Measurements from ENCODE around the gene OAS3. TPM values are rescaled to one million over a fixed set of nuclear protein-coding genes. Genes with fewer than 3 reads are reported as not detected.

OAS3 gene
- total and polyA plus RNA-seq, 9 of the 15 experiments (the other 6 are each of a cell fraction or from before 2014, with no cell fraction given): 0.21 to 2.0 (median 0.83) TPM

- no peak overlapping the region for H3K27ac ChIP-seq (ENCODE audit: extremely low read depth, low read depth, low read length)
- H4K20me1 ChIP-seq (replicated peaks; ENCODE audit: control insufficient read depth, insufficient read depth, low read length): no peaks in the 10 kb centered on the region
- no peak overlapping the region for H2AFZ ChIP-seq (ENCODE audit: low read depth, low read length)
- ATAC-seq (peak; percentile 61; the same call in 2 of the 3 replicates), FAIRE-seq (no peak), DNase-seq (ENCODE audit: extremely low read depth in 1 of 4, low spot score in 3 of 4) (peak in 1 of 4 experiments; percentile 56)
- BruUV-seq (replicated peaks): no TSS peak
- no peaks in the 10 kb centered on the region for H3K9me3 ChIP-seq (replicated peaks; ENCODE audit: control insufficient read depth, insufficient read depth, low read depth, low read length)
- H3K9me1 ChIP-seq (ENCODE audit: control insufficient read depth, insufficient read depth, low read length): no peaks in the 10 kb centered on the region
- POLR2A ChIA-PET: no interaction called here
- H3K79me2 ChIP-seq (ENCODE audit: control insufficient read depth, insufficient read depth, low read length): no peaks in the 10 kb centered on the region
- intact Hi-C loops (cut with micrococcal nuclease) (no loop called here), in situ Hi-C loops (cut with MboI) (no loop called here)
- CTCF ChIA-PET (ENCODE audit: low intra/inter-chr PET ratio): no interaction called here
- no peak overlapping the region for H3K9ac ChIP-seq (ENCODE audit: insufficient read depth in 1 of 2, low read depth in 2 of 2, low read length in 2 of 2)
- H3K4me1 ChIP-seq (replicated peaks in 1 of 2; ENCODE audit: control insufficient read depth in 2 of 2, insufficient read depth in 2 of 2, low read length in 2 of 2): no peaks in the 10 kb centered on the region
- H3K4me2 ChIP-seq (ENCODE audit: insufficient read depth, low read length): no peak overlapping the region
- H3K36me3 ChIP-seq (ENCODE audit: control insufficient read depth, insufficient read depth, low read length): no peaks in the 10 kb centered on the region
- under 1% methylated on average over 7 of the region's 7 CpGs for WGBS (ENCODE audit: insufficient coverage, low coverage, missing lambda C conversion rate)
- H3K27me3 ChIP-seq (ENCODE audit: control insufficient read depth in 2 of 2, insufficient read depth in 2 of 2, low read length in 2 of 2): peaks cover 0 to 7% of the 10 kb centered on the region in 2 experiments; a peak in 2 of 5 replicates
- TF ChIP-seq, protein P1, sequence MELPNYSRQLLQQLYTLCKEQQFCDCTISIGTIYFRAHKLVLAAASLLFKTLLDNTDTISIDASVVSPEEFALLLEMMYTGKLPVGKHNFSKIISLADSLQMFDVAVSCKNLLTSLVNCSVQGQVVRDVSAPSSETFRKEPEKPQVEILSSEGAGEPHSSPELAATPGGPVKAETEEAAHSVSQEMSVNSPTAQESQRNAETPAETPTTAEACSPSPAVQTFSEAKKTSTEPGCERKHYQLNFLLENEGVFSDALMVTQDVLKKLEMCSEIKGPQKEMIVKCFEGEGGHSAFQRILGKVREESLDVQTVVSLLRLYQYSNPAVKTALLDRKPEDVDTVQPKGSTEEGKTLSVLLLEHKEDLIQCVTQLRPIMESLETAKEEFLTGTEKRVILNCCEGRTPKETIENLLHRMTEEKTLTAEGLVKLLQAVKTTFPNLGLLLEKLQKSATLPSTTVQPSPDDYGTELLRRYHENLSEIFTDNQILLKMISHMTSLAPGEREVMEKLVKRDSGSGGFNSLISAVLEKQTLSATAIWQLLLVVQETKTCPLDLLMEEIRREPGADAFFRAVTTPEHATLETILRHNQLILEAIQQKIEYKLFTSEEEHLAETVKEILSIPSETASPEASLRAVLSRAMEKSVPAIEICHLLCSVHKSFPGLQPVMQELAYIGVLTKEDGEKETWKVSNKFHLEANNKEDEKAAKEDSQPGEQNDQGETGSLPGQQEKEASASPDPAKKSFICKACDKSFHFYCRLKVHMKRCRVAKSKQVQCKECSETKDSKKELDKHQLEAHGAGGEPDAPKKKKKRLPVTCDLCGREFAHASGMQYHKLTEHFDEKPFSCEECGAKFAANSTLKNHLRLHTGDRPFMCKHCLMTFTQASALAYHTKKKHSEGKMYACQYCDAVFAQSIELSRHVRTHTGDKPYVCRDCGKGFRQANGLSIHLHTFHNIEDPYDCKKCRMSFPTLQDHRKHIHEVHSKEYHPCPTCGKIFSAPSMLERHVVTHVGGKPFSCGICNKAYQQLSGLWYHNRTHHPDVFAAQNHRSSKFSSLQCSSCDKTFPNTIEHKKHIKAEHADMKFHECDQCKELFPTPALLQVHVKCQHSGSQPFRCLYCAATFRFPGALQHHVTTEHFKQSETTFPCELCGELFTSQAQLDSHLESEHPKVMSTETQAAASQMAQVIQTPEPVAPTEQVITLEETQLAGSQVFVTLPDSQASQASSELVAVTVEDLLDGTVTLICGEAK (IDR thresholded peaks at IDR 0.05): peak; percentile 70
- TF ChIP-seq, protein P1 (CRISPR knock-in tag; IDR thresholded peaks at IDR 0.05): no peak
- no peak for TF ChIP-seq U2AF1 (optimal IDR thresholded peaks at IDR 0.05; ENCODE audit: low read depth, low read length)
- TF ChIP-seq MECOM (CRISPR knock-in tag; IDR thresholded peaks at IDR 0.05): no peak
- TF ChIP-seq NFYB (IDR thresholded peaks at IDR 0.05; ENCODE audit: extremely low read depth, insufficient read length): peak; percentile 34
- no peak for TF ChIP-seq ZNF165 (CRISPR knock-in tag; IDR thresholded peaks at IDR 0.05; ENCODE audit: borderline replicate concordance)
- peak; percentile 73 for TF ChIP-seq RFX1 (IDR thresholded peaks at IDR 0.05)
- TF ChIP-seq FOS (IDR thresholded peaks at IDR 0.05; ENCODE audit: extremely low read depth, insufficient read length): peak; percentile 17
- H3K4me3 ChIP-seq: no peak overlapping the region
Measured at GRCh38 chr12:112961074-112961473, 22.8 kb downstream of the OAS3 start.
